ELF-1 (cell line): Measurements from ENCODE around the gene BOK.
A peak's percentile ranks its signal among the peaks of the same experiment; 100 is the strongest.
"Not testable (repeated sequence)": the region's sequence is repeated elsewhere in the genome, so short reads cannot be mapped to it uniquely, and the experiment has no call there.

ENCODE experiments used
- DNase-seq: peaks from one replicate; pipeline ENCODE4 v3.0.0-alpha.2; 2016; ENCODE audit warnings: low read depth, low spot score

Gene BOK

GRCh38 chr2:241555711-241556110, 2.8 kb upstream of the BOK start:
- DNase-seq, result peak; percentile 73

- DNase-seq, result no peak
Measured at GRCh38 chr2:241556746-241557145, 1.8 kb upstream of the BOK start.

DNA sequence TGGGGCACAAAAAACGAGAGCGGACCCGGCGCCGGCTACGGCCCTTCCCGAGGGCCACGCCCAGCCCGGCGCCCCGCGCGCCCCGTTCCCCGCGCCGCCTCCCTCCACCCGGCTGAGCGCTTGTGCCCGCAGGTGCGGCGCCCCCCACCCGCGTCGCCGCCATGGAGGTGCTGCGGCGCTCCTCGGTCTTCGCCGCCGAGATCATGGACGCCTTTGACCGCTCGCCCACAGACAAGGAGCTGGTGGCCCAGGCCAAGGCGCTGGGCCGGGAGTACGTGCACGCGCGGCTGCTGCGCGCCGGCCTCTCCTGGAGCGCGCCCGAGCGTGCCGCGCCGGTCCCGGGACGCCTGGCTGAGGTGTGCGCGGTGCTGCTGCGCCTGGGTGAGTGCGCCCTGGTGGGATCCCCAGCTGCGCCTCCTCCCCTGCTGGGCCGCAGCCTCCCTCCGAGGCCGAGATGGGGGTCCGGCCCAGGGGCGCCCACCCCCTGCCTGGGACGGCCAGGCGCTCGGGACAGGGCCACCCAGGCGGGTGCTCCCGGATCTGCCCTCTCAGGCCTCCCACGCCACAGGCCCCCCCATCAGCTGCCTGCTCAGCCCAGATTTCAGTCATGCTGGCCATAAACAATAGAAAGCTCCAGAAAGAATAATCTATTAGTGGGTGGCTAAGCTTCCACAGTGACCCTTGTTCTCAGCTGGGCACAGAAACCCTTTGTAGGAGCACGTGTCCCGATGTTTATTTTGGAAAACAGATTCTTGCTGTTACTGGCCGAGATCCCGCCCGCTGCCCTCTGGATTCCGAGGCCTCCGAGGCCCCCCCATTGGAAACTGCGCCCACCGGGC, 997 bp downstream of the BOK start:
- peak; percentile 62 for DNase-seq

- DNase-seq, result no peak
Measured at GRCh38 chr2:241560162-241560882, 1.8 kb downstream of the BOK start.

- DNase-seq, result peak; percentile 46
Measured at GRCh38 chr2:241560883-241561474, 2.4 kb downstream of the BOK start.

DNA sequence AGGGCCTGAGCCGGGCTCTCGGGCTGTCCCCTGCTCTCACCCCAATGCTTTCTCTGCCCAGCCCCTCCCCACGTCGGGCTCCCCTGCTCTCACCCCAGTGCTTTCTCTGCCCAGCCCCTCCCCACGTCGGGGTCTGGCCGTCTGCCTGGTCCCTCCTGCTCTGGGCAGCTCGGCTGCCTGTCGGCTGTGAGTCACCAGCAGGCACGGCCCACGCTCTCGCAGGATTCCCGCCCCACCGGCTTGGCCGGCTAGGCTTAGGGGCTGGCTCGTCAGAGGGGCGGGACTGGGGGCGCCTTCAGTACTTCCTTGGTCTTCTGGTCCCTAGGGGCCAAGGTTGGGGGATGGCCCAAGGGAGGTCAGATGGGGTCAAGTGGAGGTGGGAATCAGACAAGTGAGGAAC, 3.3 kb downstream of the BOK start:
- DNase-seq, result peak; percentile 60

GRCh38 chr2:241562269-241562891, 3.8 kb downstream of the BOK start:
- DNase-seq, result no peak

DNA sequence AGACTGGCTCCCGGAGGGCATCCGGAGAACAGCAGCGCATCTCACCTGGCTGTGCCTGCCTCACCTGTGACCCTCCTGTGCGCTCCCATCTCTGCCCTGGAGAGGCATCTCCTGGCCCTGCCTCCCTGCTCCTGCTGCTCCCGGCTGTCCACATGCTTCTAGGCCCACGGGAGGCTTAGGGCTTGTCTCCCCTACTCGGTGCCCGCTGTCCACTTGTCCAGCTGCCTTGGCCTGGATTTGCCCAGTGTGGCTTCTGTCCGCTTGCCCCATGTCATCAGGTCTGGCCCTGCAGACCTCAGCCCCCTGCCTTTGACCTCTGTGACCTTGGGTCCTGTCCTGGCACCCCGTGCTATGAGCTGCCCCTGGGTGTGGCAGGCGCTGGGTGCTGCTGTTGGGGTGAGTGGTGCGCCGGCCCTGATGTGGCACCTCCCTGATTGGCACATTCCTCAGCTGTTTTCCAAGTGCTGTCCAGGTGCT, 4.5 kb downstream of the BOK start:
- no peak for DNase-seq

GRCh38 chr2:241563571-241563980, 5.0 kb downstream of the BOK start:
- no peak for DNase-seq

GRCh38 chr2:241563981-241564595, 5.5 kb downstream of the BOK start:
- DNase-seq, result peak; percentile 83

- DNase-seq, result no peak
Measured at GRCh38 chr2:241564596-241565410, 6.3 kb downstream of the BOK start.

DNA sequence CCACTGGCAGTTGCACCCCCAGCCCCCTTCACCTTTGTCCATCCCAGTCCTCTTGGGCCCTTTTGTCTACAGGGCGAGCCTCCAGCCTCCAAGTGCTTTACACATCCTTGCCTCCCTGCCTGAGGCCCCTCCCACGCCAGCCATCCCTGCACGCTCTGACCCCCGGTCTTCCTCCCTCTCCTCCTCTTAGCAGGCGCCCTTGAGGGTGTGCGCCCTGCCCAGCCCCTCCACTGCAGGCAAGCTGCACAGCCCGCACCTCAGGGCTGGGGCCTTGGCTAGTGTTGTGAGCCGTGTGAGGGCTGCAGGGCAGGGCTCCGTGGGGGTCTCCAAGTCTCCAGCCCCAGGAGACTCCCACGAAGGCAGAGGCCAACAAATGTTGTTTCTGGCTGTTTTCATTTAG, 6.9 kb downstream of the BOK start:
- no peak for DNase-seq

DNA sequence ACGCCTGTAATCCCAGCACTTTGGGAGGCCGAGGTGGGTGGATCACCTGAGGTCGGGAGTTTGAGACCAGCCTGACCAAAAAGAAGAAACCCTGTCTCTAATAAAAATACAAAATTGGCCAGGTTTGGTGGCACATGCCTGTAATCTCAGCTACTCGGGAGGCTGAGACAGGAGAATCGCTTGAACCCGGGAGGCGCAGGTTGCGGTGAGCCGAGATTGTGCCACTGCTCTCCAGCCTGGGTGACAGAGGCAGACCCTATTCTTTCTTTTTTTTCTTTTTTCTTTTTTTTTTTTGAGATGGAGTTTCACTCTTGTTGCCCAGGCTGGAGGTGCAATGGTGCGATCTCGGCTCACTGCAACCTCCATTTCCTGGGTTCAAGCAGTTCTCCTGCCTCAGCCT, 7.5 kb downstream of the BOK start:
- DNase-seq, result not testable (repeated sequence)

DNA sequence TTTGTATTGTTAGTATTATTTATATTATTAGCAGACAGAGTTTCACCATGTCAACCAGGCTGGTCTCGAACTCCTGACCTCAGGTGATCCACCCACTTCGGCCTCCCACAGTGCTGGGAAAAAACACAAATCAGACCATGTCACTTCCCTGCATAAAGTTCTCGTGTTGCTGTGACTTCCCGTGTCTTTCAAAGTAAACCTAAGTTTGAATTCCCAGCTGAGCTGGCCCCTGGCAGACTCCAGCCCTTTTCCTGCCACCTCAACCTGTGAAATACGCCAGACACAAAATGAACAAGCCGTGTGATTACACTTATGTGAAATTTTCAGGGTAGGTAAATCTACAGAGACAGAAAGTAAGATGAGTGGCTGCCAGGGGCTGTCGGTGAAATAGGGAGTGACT, 7.9 kb downstream of the BOK start:
- DNase-seq, result no peak

DNA sequence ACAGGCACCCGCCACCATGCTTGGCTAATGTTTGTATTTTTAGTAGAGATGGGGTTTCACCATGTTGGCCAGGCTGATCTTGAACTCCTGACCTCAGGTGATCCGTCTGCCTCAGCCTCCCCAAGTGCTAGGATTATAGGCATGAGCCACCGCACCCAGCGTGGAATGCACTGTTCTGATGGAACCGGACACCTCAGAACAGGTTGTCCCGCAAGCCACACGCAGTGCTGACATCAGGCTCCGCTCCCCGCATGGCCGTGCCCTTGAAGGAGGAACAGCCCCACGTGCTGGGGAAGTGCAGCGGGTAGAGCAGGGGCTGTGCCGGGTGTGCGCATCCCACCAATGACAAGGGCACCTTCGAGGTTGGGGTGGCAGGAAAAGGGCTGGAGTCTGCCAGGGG, 8.7 kb downstream of the BOK start:
- DNase-seq, result not testable (repeated sequence)

DNA sequence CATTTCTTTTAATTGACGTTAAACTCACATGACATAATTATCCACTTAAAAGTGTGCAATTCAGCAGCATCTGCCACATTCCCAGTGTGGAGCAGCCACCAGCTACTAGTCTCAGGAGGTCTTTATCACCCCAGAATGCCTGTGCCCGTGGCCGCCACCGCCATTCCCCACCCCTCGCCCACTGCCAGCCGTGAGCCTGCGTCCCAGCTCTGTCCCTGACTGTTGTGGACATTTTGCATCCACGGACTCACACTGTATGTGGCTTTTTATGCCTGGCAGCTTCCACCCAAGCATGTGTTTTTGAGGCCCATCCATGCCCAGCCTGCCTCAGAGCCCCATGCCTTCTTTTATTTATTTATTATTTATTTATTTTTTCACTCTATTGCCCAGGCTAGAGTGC, 9.2 kb downstream of the BOK start:
- DNase-seq, result no peak

- no peak for DNase-seq
Measured at GRCh38 chr2:241568726-241569125, 10.2 kb downstream of the BOK start.

- DNase-seq, result no peak
Measured at GRCh38 chr2:241569831-241570281, 11.3 kb downstream of the BOK start.

GRCh38 chr2:241570961-241571581, 12.5 kb downstream of the BOK start:
- no peak for DNase-seq
